Measurements from ENCODE around the gene DYTN.

Gene DYTN

GRCh38 chr2:206611191-206611590 lies 107.0 kb downstream of the DYTN start:
- DNase-seq = no peak

GRCh38 chr2:206610451-206610850 lies 107.7 kb downstream of the DYTN start:
- DNase-seq = no peak

- no peak for DNase-seq
Observed at GRCh38 chr2:206603243-206603642, 115.0 kb downstream of the DYTN start.

Measured in NCI-H748 treated with DMSO at 0.1 percent for 48 hours (cell line).